Limb (tissue), 2 donors: ENCODE measurements around the gene RAP1B.

Source experiments
- DNase-seq, 2 donors: peaks; one replicate each; pipeline ENCODE4 v3.0.0-alpha.2; 2016; ENCODE audit errors: extremely low spot score in 2 of 2

RAP1B gene

DNA sequence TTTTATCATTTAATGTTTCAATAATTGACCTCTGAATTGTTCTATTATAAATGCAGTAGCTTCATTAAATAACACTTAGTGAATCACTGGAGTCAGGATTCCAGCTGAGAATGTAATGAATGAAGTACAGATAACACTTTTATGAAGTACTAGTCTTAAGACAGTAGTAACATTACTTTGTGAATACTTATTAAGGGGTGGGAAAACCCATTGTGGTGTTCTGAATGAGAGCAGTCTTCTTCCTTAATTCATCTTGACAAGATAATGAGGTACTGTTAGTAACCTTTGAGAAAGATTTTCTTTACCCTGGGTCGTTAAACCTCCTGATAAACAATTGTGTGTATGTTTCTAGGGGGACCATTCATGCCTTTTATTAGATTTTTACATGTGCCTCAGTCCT is 88.8 kb downstream of the RAP1B start:
- DNase-seq: no peak
